ENCODE results near the gene LINC00237. TPM values are rescaled to one million over a fixed set of nuclear protein-coding genes. Genes with fewer than 3 reads are reported as not detected.

Gene LINC00237
- total RNA-seq (2022) (1.5 and 1.8 TPM in 2 replicates), Bru-seq, nascent RNA (percentile 46 among the genes with signal in this experiment), BruChase-seq, experiment 1, labeled RNA remaining after a 2-hour chase (percentile 36 among the genes with signal in this experiment), BruChase-seq, experiment 2, labeled RNA remaining after a 6-hour chase (percentile 34 among the genes with signal in this experiment)
- long read RNA-seq, partial matches to known transcripts, result 0 of 1 reads
- long read RNA-seq, other reads (novel, unspliced or antisense), result 0 of 1 reads

- ChIA-PET POLR2A (no interaction called here), CTCF (no interaction called here)
- Histone ChIP-seq H3K36me3 (ENCODE audit: control insufficient read depth, insufficient read depth, low read length) (no peaks in the 10 kb centered on the region), H3K27me3 (replicated peaks; ENCODE audit: control insufficient read depth, insufficient read depth, low read length) (no peaks in the 10 kb centered on the region), H3K9me3 (no peaks in the 10 kb centered on the region), H3K4me1 (no peaks in the 10 kb centered on the region), H3K4me3 (ENCODE audit: low read depth, low read length) (no peak within 1 kb of the TSS)
- BruUV-seq (replicated peaks), result no TSS peak
- no peak within 1 kb of the TSS for H3K27ac Mint-ChIP-seq (ENCODE audit: unreplicated experiment)
- no peak for TF ChIP-seq CTCF (IDR thresholded peaks at IDR 0.05; ENCODE audit: insufficient read depth in 1 of 2, low read depth in 1 of 2, low read length in 1 of 2, severe bottlenecking in 1 of 2, unreplicated experiment in 1 of 2)
- no peaks in the 10 kb centered on the region for H3K9me3 Mint-ChIP-seq (ENCODE audit: unreplicated experiment)
- DNase-seq, result no peak
- no peaks in the 10 kb centered on the region for H3K4me1 Mint-ChIP-seq (ENCODE audit: low read depth, unreplicated experiment)
- no peak within 1 kb of the TSS for H3K4me3 Mint-ChIP-seq (ENCODE audit: unreplicated experiment)
- peaks cover 2% of the 10 kb centered on the region for H3K36me3 Mint-ChIP-seq (ENCODE audit: insufficient read depth, unreplicated experiment)
- intact Hi-C loops (cut with micrococcal nuclease; ENCODE audit: unreplicated experiment), result no loop called here
- no peaks in the 10 kb centered on the region for H3K27me3 Mint-ChIP-seq (ENCODE audit: insufficient read depth, unreplicated experiment)
These were observed at the start of gene LINC00237 for GRCh38 chr20:21106171-21107017. TSS of gene LINC00237 (minus strand) at chr20:21106358.

GRCh38 chr20:21155268-21155667 is 49.1 kb upstream of the LINC00237 start:
- no peaks in the 10 kb centered on the region for H3K27me3 ChIP-seq (replicated peaks; ENCODE audit: control insufficient read depth, insufficient read depth, low read length)
- Mint-ChIP-seq H3K4me1 (ENCODE audit: low read depth, unreplicated experiment) (no peaks in the 10 kb centered on the region), H3K9me3 (ENCODE audit: unreplicated experiment) (no peaks in the 10 kb centered on the region), H3K27me3 (ENCODE audit: insufficient read depth, unreplicated experiment) (no peaks in the 10 kb centered on the region), H3K27ac (ENCODE audit: unreplicated experiment) (no peak overlapping the region), H3K36me3 (ENCODE audit: insufficient read depth, unreplicated experiment) (peaks cover 6% of the 10 kb centered on the region), H3K4me3 (ENCODE audit: unreplicated experiment) (no peak overlapping the region)
- CTCF ChIA-PET, result no interaction called here
- no peak overlapping the region for H3K4me3 ChIP-seq (ENCODE audit: low read depth, low read length)
- intact Hi-C loops (cut with micrococcal nuclease; ENCODE audit: unreplicated experiment), result no loop called here
- no peaks in the 10 kb centered on the region for H3K36me3 ChIP-seq (ENCODE audit: control insufficient read depth, insufficient read depth, low read length)
- H3K9me3 ChIP-seq, result no peaks in the 10 kb centered on the region
- POLR2A ChIA-PET, result no interaction called here
- no peak for DNase-seq
- BruUV-seq (replicated peaks), result no TSS peak
- H3K4me1 ChIP-seq, result no peaks in the 10 kb centered on the region
- no peak for TF ChIP-seq CTCF (IDR thresholded peaks at IDR 0.05; ENCODE audit: insufficient read depth in 1 of 2, low read depth in 1 of 2, low read length in 1 of 2, severe bottlenecking in 1 of 2, unreplicated experiment in 1 of 2)

- H3K27me3 ChIP-seq (replicated peaks; ENCODE audit: control insufficient read depth, insufficient read depth, low read length), result no peaks in the 10 kb centered on the region
- Mint-ChIP-seq H3K9me3 (ENCODE audit: unreplicated experiment) (no peaks in the 10 kb centered on the region), H3K36me3 (ENCODE audit: insufficient read depth, unreplicated experiment) (peaks cover 6% of the 10 kb centered on the region), H3K4me3 (ENCODE audit: unreplicated experiment) (no peak overlapping the region), H3K27ac (ENCODE audit: unreplicated experiment) (no peak overlapping the region), H3K27me3 (ENCODE audit: insufficient read depth, unreplicated experiment) (no peaks in the 10 kb centered on the region), H3K4me1 (ENCODE audit: low read depth, unreplicated experiment) (no peaks in the 10 kb centered on the region)
- no peak for DNase-seq
- intact Hi-C loops (cut with micrococcal nuclease; ENCODE audit: unreplicated experiment), result no loop called here
- no peaks in the 10 kb centered on the region for H3K4me1 ChIP-seq
- H3K9me3 ChIP-seq, result no peaks in the 10 kb centered on the region
- TF ChIP-seq CTCF (IDR thresholded peaks at IDR 0.05; ENCODE audit: insufficient read depth in 1 of 2, low read depth in 1 of 2, low read length in 1 of 2, severe bottlenecking in 1 of 2, unreplicated experiment in 1 of 2), result no peak
- BruUV-seq (replicated peaks), result no TSS peak
- no peaks in the 10 kb centered on the region for H3K36me3 ChIP-seq (ENCODE audit: control insufficient read depth, insufficient read depth, low read length)
- H3K4me3 ChIP-seq (ENCODE audit: low read depth, low read length), result no peak overlapping the region
- POLR2A ChIA-PET, result no interaction called here
- CTCF ChIA-PET, result no interaction called here
These were observed 48.5 kb upstream of the LINC00237 start for GRCh38 chr20:21154692-21155091.

Data from Caco-2 (cell line).